Measurements from ENCODE around the gene INS. TPM values are rescaled to one million over a fixed set of nuclear protein-coding genes. Genes with fewer than 3 reads are reported as not detected.

Gene INS
- total and polyA plus RNA-seq, 2 of the 13 experiments (the other 11 are each of a cell fraction or from before 2014, with no cell fraction given), result not detected

GRCh38 chr11:2129699-2130366, 31.2 kb downstream of the INS start (continued):
- TF ChIP-seq ZBTB14 (CRISPR knock-in tag; IDR thresholded peaks at IDR 0.05), result no peak
- TF ChIP-seq ZSCAN20 (CRISPR knock-in tag; IDR thresholded peaks at IDR 0.05; ENCODE audit: borderline replicate concordance), result no peak
- TF ChIP-seq RFXANK (CRISPR knock-in tag; IDR thresholded peaks at IDR 0.05), result no peak
- peak; percentile 67 for TF ChIP-seq TBX2 (CRISPR knock-in tag; IDR thresholded peaks at IDR 0.05; ENCODE audit: borderline replicate concordance)
- TF ChIP-seq ZNF501 (CRISPR knock-in tag; IDR thresholded peaks at IDR 0.05), result 0 out of 2 replicates have a peak, but pooled peaks have one; percentile 58
- TF ChIP-seq ATF7-NPFF (CRISPR knock-in tag; IDR thresholded peaks at IDR 0.05; ENCODE audit: low read depth), result peak; percentile 64
- no peak for TF ChIP-seq ZFP36L2 (CRISPR knock-in tag; IDR thresholded peaks at IDR 0.05)
- peak; percentile 93 for TF ChIP-seq CENPT (CRISPR knock-in tag; IDR thresholded peaks at IDR 0.05; ENCODE audit: low read depth)
- no peak for TF ChIP-seq PRDM4 (CRISPR knock-in tag; IDR thresholded peaks at IDR 0.05; ENCODE audit: borderline replicate concordance)
- TF ChIP-seq ZHX2 (IDR thresholded peaks at IDR 0.05; ENCODE audit: low read depth), result no peak; the same call in 1 of the 2 replicates
- no peak for TF ChIP-seq ZHX2 (CRISPR knock-in tag; IDR thresholded peaks at IDR 0.05; ENCODE audit: borderline replicate concordance)
- no peak; the same call in 1 of the 2 replicates for TF ChIP-seq ZNF770 (CRISPR knock-in tag; IDR thresholded peaks at IDR 0.05)
- no peak for TF ChIP-seq BCL3 (CRISPR knock-in tag; IDR thresholded peaks at IDR 0.05)
- peak; percentile 68 for TF ChIP-seq ZNF430 (CRISPR knock-in tag; IDR thresholded peaks at IDR 0.05)
- TF ChIP-seq ZNF841 (CRISPR knock-in tag; IDR thresholded peaks at IDR 0.05; ENCODE audit: borderline replicate concordance), result no peak; the same call in 1 of the 2 replicates

Data from HepG2 (cell line).